Lower leg skin (tissue), 3 donors: ENCODE data around the gene TMEM200A.

Experiments
- CTCF ChIP-seq, 3 donors: fragments of 450-650 bp; IDR thresholded peaks; one replicate each; pipeline ENCODE4 v1.5.1; 2016; ENCODE audit warnings: antibody characterized with exemption in 3 of 3, mild to moderate bottlenecking in 3 of 3, moderate library complexity in 2 of 3
- POLR2A ChIP-seq, 2 donors: fragments of 450-650 bp; IDR thresholded peaks; one replicate each; pipeline ENCODE4 v1.6.1; 2016 to 2017; ENCODE audit warnings: antibody characterized with exemption in 2 of 2, mild to moderate bottlenecking in 1 of 2, moderate library complexity in 1 of 2

GRCh38 chr6:130470766-130471165 is 104.9 kb downstream of the TMEM200A start:
- TF ChIP-seq CTCF (IDR thresholded peaks at IDR 0.05), result no peak
- TF ChIP-seq POLR2A (IDR thresholded peaks at IDR 0.05), result no peak
